Stimulated activated CD8-positive, alpha-beta memory T cell treated with anti-CD3 and anti-CD28 coated beads, Interleukin-15, amount 100 ng/mL, for 4 hours (primary cell): ENCODE results near the gene PRCP.

ENCODE experiments used
- DNase-seq, 2 donors: peaks; one replicate each; pipeline ENCODE4 v3.0.0-alpha.2; 2020; ENCODE audit warnings: low read depth in 2 of 2

PRCP gene

GRCh38 chr11:82907371-82907770, 7.1 kb upstream of the PRCP start:
- DNase-seq, result no peak

GRCh38 chr11:82906931-82907330, 6.7 kb upstream of the PRCP start:
- DNase-seq, result no peak

- DNase-seq, result no peak
Measured at GRCh38 chr11:82906236-82906635, 6.0 kb upstream of the PRCP start.

GRCh38 chr11:82903843-82904586, 3.8 kb upstream of the PRCP start:
- DNase-seq, result no peak

- no peak for DNase-seq
Measured at GRCh38 chr11:82902880-82903279, 2.6 kb upstream of the PRCP start.

- DNase-seq, result no peak
Measured at GRCh38 chr11:82901922-82902485, 1.8 kb upstream of the PRCP start.

GRCh38 chr11:82901165-82901921, 1.1 kb upstream of the PRCP start, which contains the start of gene DDIAS:
Gene DDIAS, plus strand, starts transcription at chr11:82901736. Its CDS starts 13,003 bp downstream, at chr11:82914739.
- peak; percentile 78 to 92 for DNase-seq

GRCh38 chr11:82899957-82900276, 313 bp downstream of the PRCP start:
- DNase-seq, result no peak

- DNase-seq, result no peak
Measured at GRCh38 chr11:82899186-82899820, 927 bp downstream of the PRCP start.

- no peak for DNase-seq
Measured at GRCh38 chr11:82898241-82898640, 2.0 kb downstream of the PRCP start.

- DNase-seq, result no peak
Measured at GRCh38 chr11:82896183-82896582, 4.0 kb downstream of the PRCP start.

GRCh38 chr11:82895437-82896091, 4.7 kb downstream of the PRCP start:
- no peak for DNase-seq

GRCh38 chr11:82892611-82893169, 7.5 kb downstream of the PRCP start:
- DNase-seq, result no peak

- DNase-seq, result no peak
Measured at GRCh38 chr11:82890936-82891335, 9.3 kb downstream of the PRCP start.

- DNase-seq, result no peak
Measured at GRCh38 chr11:82890002-82890341, 10.3 kb downstream of the PRCP start.

GRCh38 chr11:82889133-82890001, 10.9 kb downstream of the PRCP start:
- no peak for DNase-seq

GRCh38 chr11:82883853-82884252, 16.4 kb downstream of the PRCP start:
- DNase-seq, result no peak

- no peak for DNase-seq
Measured at GRCh38 chr11:82874646-82875523, 25.3 kb downstream of the PRCP start.

GRCh38 chr11:82873919-82874333, 26.3 kb downstream of the PRCP start:
- no peak for DNase-seq
